Nephron (organoid): ENCODE data around the gene DENND2A.
"Not testable (repeated sequence)": the region's sequence is repeated elsewhere in the genome, so short reads cannot be mapped to it uniquely, and the experiment has no call there.

Source experiments
- H3K27ac Mint-ChIP-seq, 3 experiments: 2 replicates each; pipeline ENCODE4 v1.8.0; 2020; ENCODE audit warnings: mixed read lengths in 3 of 3, mild to moderate bottlenecking in 2 of 3, moderate library complexity in 1 of 3
- H3K27me3 Mint-ChIP-seq: 2 replicates; pipeline ENCODE4 v1.8.0; 2021; ENCODE audit warnings: low read depth, mild to moderate bottlenecking, moderate library complexity, mixed read lengths
- H3K36me3 Mint-ChIP-seq: 2 replicates; pipeline ENCODE4 v1.8.0; 2020; ENCODE audit warnings: low read depth, mixed read lengths
- H3K4me1 Mint-ChIP-seq: 2 replicates; pipeline ENCODE4 v1.8.0; 2020; ENCODE audit warnings: mixed read lengths
- H3K4me3 Mint-ChIP-seq, 3 experiments: 2 replicates each; pipeline ENCODE4 v1.8.0; 2020; ENCODE audit warnings: mild to moderate bottlenecking in 3 of 3, mixed read lengths in 3 of 3, moderate library complexity in 2 of 3
- H3K9me3 Mint-ChIP-seq: 2 replicates; pipeline ENCODE4 v1.8.0; 2020; ENCODE audit warnings: mixed read lengths
- CTCF ChIP-seq, 3 experiments: fragments of 200-600 bp; sonication (generic); IDR thresholded peaks; one replicate each; pipeline ENCODE4 v1.5.0; 2021; ENCODE audit warnings: antibody characterized with exemption in 3 of 3; ENCODE audit not compliant: unreplicated experiment in 3 of 3

The DENND2A gene

GRCh38 chr7:140533394-140533872 lies 107.2 kb downstream of the DENND2A start:
- H3K27ac Mint-ChIP-seq = peak overlapping the region in 2 of 3 experiments; percentile 41 to 53
- peaks cover 2% of the 10 kb centered on the region for H3K9me3 Mint-ChIP-seq
- H3K27me3 Mint-ChIP-seq = no peaks in the 10 kb centered on the region
- no peak overlapping the region for H3K4me3 Mint-ChIP-seq
- peaks cover 24% of the 10 kb centered on the region for H3K4me1 Mint-ChIP-seq
- H3K36me3 Mint-ChIP-seq = peaks cover 48% of the 10 kb centered on the region
- TF ChIP-seq CTCF (IDR thresholded peaks at IDR 0.05; ENCODE audit: unreplicated experiment in 3 of 3) = no peak

GRCh38 chr7:140529428-140529827 lies 111.2 kb downstream of the DENND2A start:
- H3K27me3 Mint-ChIP-seq, H3K9me3 Mint-ChIP-seq, H3K27ac Mint-ChIP-seq, H3K4me3 Mint-ChIP-seq: not testable (repeated sequence)
- H3K4me1 Mint-ChIP-seq = peaks cover 13% of the 10 kb centered on the region
- peaks cover 41% of the 10 kb centered on the region for H3K36me3 Mint-ChIP-seq

- H3K4me3 Mint-ChIP-seq = no peak overlapping the region
- peaks cover 34% of the 10 kb centered on the region for H3K36me3 Mint-ChIP-seq
- peak overlapping the region; percentile 17 to 59 (median 43) for H3K27ac Mint-ChIP-seq
- peaks cover 4% of the 10 kb centered on the region for H3K27me3 Mint-ChIP-seq
- no peaks in the 10 kb centered on the region for H3K9me3 Mint-ChIP-seq
- peaks cover 6% of the 10 kb centered on the region for H3K4me1 Mint-ChIP-seq
- no peak for TF ChIP-seq CTCF (IDR thresholded peaks at IDR 0.05; ENCODE audit: unreplicated experiment in 3 of 3)
These were observed 113.6 kb downstream of the DENND2A start for GRCh38 chr7:140526787-140527664.

- Mint-ChIP-seq H3K27me3 (peaks cover 4% of the 10 kb centered on the region), H3K9me3 (no peaks in the 10 kb centered on the region), H3K4me3 (no peak overlapping the region), H3K4me1 (peaks cover 6% of the 10 kb centered on the region), H3K36me3 (peaks cover 40% of the 10 kb centered on the region), H3K27ac (peak overlapping the region in 1 of 3 experiments; percentile 59)
- TF ChIP-seq CTCF (IDR thresholded peaks at IDR 0.05; ENCODE audit: unreplicated experiment in 3 of 3) = no peak
These were observed 114.4 kb downstream of the DENND2A start for GRCh38 chr7:140526214-140526613.

- no peak for TF ChIP-seq CTCF (IDR thresholded peaks at IDR 0.05; ENCODE audit: unreplicated experiment in 3 of 3)
- Mint-ChIP-seq H3K9me3 (no peaks in the 10 kb centered on the region), H3K27ac (peak overlapping the region in 1 of 3 experiments; percentile 59), H3K36me3 (peaks cover 40% of the 10 kb centered on the region), H3K27me3 (peaks cover 4% of the 10 kb centered on the region), H3K4me3 (no peak overlapping the region), H3K4me1 (peaks cover 6% of the 10 kb centered on the region)
These were observed 114.9 kb downstream of the DENND2A start for GRCh38 chr7:140525743-140526142.

GRCh38 chr7:140521421-140521820 lies 119.2 kb downstream of the DENND2A start:
- TF ChIP-seq CTCF (IDR thresholded peaks at IDR 0.05; ENCODE audit: unreplicated experiment in 3 of 3) = no peak
- H3K27ac Mint-ChIP-seq = peak overlapping the region in 2 of 3 experiments; percentile 45 to 54
- no peak overlapping the region for H3K4me3 Mint-ChIP-seq
- H3K36me3 Mint-ChIP-seq = peaks cover 32% of the 10 kb centered on the region
- H3K4me1 Mint-ChIP-seq = peaks cover 11% of the 10 kb centered on the region
- no peaks in the 10 kb centered on the region for H3K9me3 Mint-ChIP-seq
- no peaks in the 10 kb centered on the region for H3K27me3 Mint-ChIP-seq
